HG02678 (cell line): ENCODE measurements around the gene CA9.

Experiments used
- ATAC-seq: cut with Tn5 transposase; IDR thresholded peaks from one replicate; pipeline ENCODE4 v1.9.1; 2021; ENCODE audit warnings: mild to moderate bottlenecking, moderate library complexity; ENCODE audit not compliant: unreplicated experiment

The CA9 gene

GRCh38 chr9:35690614-35691333 lies 17.0 kb downstream of the CA9 start:
- peak; percentile 37 for ATAC-seq

GRCh38 chr9:35691334-35691650 lies 17.6 kb downstream of the CA9 start:
- no peak for ATAC-seq

- ATAC-seq, result no peak
These were observed 18.1 kb downstream of the CA9 start for GRCh38 chr9:35691757-35692301.

- ATAC-seq, result no peak
These were observed 22.2 kb downstream of the CA9 start for GRCh38 chr9:35695943-35696401.

GRCh38 chr9:35696520-35697215 lies 22.9 kb downstream of the CA9 start:
- ATAC-seq, result peak; percentile 91

- no peak for ATAC-seq
These were observed 23.8 kb downstream of the CA9 start for GRCh38 chr9:35697486-35697885.

GRCh38 chr9:35698231-35698630 lies 24.5 kb downstream of the CA9 start:
- no peak for ATAC-seq

GRCh38 chr9:35700031-35700430 lies 26.3 kb downstream of the CA9 start:
- ATAC-seq, result no peak

GRCh38 chr9:35700942-35701341 lies 27.2 kb downstream of the CA9 start:
- ATAC-seq, result no peak

- no peak for ATAC-seq
These were observed 29.0 kb downstream of the CA9 start for GRCh38 chr9:35702696-35703095.

- no peak for ATAC-seq
These were observed 30.4 kb downstream of the CA9 start for GRCh38 chr9:35703906-35704672.

- ATAC-seq, result no peak
These were observed 31.6 kb downstream of the CA9 start for GRCh38 chr9:35705372-35705771.

- no peak for ATAC-seq
These were observed 32.2 kb downstream of the CA9 start for GRCh38 chr9:35705836-35706430.

- no peak for ATAC-seq
These were observed 33.2 kb downstream of the CA9 start for GRCh38 chr9:35706951-35707350.

GRCh38 chr9:35708146-35708545 lies 34.4 kb downstream of the CA9 start:
- ATAC-seq, result no peak

GRCh38 chr9:35710818-35711500 lies 37.2 kb downstream of the CA9 start:
- ATAC-seq, result no peak

- no peak for ATAC-seq
These were observed 38.0 kb downstream of the CA9 start for GRCh38 chr9:35711501-35712428.

- no peak for ATAC-seq
These were observed 39.2 kb downstream of the CA9 start for GRCh38 chr9:35712762-35713400.

- no peak for ATAC-seq
These were observed 39.9 kb downstream of the CA9 start for GRCh38 chr9:35713578-35713977.
